Caco-2 (cell line): ENCODE data around the gene DNAJB12. TPM values are rescaled to one million over a fixed set of nuclear protein-coding genes. Genes with fewer than 3 reads are reported as not detected.

ENCODE experiments used
- BruUV-seq: library from RNA; stranded (reverse); fragments of 400-500 nt; replicated peaks from 2 replicates; lab custom pipeline; 2021; lab: Mats Ljungman, UMichigan
- CTCF ChIA-PET: fragments of 300-600 bp; sonication (Branson Sonifier 250); formaldehyde crosslinking; loops from one replicate; lab custom pipeline; 2022; ENCODE audit warnings: antibody characterized with exemption; lab: Charles Lee
- POLR2A ChIA-PET: fragments of 300-600 bp; sonication (Branson Sonifier 250); formaldehyde crosslinking; loops from one replicate; lab custom pipeline; 2022; ENCODE audit warnings: antibody characterized with exemption; lab: Charles Lee
- DNase-seq, 2 experiments: peaks; one replicate each; pipeline versions ENCODE4 v3.0.0 to v3.0.0-alpha.2; 2020 to 2022
- H3K27me3 ChIP-seq: replicated peaks from 2 replicates; pipeline ENCODE4 v1.6.0; 2011; ENCODE audit warnings: low read length; ENCODE audit not compliant: control insufficient read depth, insufficient read depth
- H3K36me3 ChIP-seq: 2 replicates; pipeline ENCODE4 v1.5.1; 2011; ENCODE audit warnings: low read length; ENCODE audit not compliant: control insufficient read depth, insufficient read depth
- H3K4me1 ChIP-seq: fragments of 250-450 bp; sonication (Bioruptor Pico); 2 replicates; pipeline ENCODE4 v1.5.1; 2020; ENCODE audit warnings: mild to moderate bottlenecking
- H3K4me3 ChIP-seq: 2 replicates; pipeline ENCODE4 v1.5.1; 2011; ENCODE audit warnings: low read depth, mild to moderate bottlenecking, control low read depth, low read length
- H3K9me3 ChIP-seq: fragments of 250-450 bp; sonication (Bioruptor Pico); 2 replicates; pipeline ENCODE4 v1.5.1; 2020; ENCODE audit warnings: mild to moderate bottlenecking, moderate library complexity
- H3K27ac Mint-ChIP-seq: one replicate; pipeline ENCODE4 v1.8.0; 2022; ENCODE audit warnings: mixed read lengths; ENCODE audit not compliant: unreplicated experiment
- H3K27me3 Mint-ChIP-seq: one replicate; pipeline ENCODE4 v1.8.0; 2022; ENCODE audit warnings: mixed read lengths; ENCODE audit not compliant: insufficient read depth, unreplicated experiment
- H3K36me3 Mint-ChIP-seq: one replicate; pipeline ENCODE4 v1.8.0; 2022; ENCODE audit warnings: mild to moderate bottlenecking, mixed read lengths; ENCODE audit not compliant: insufficient read depth, unreplicated experiment
- H3K4me1 Mint-ChIP-seq: one replicate; pipeline ENCODE4 v1.8.0; 2022; ENCODE audit warnings: low read depth, mixed read lengths; ENCODE audit not compliant: unreplicated experiment
- H3K4me3 Mint-ChIP-seq: one replicate; pipeline ENCODE4 v1.8.0; 2022; ENCODE audit warnings: mild to moderate bottlenecking, moderate library complexity, mixed read lengths; ENCODE audit not compliant: unreplicated experiment
- H3K9me3 Mint-ChIP-seq: one replicate; pipeline ENCODE4 v1.8.0; 2022; ENCODE audit warnings: mixed read lengths; ENCODE audit not compliant: unreplicated experiment
- CTCF ChIP-seq, 2 experiments: fragments of 200-600 bp in 1 of 2; IDR thresholded peaks; 1 replicate in 1 of 2; 2 replicates in 1 of 2; pipeline versions ENCODE4 v1.5.1 to v1.8.0; 2011 to 2022; ENCODE audit warnings: antibody characterized with exemption in 1 of 2, control low read depth in 1 of 2, inconsistent platforms in 1 of 2, low read depth in 1 of 2, low read length in 1 of 2, mild to moderate bottlenecking in 1 of 2, moderate library complexity in 1 of 2; ENCODE audit not compliant: insufficient read depth in 1 of 2, severe bottlenecking in 1 of 2, unreplicated experiment in 1 of 2
- intact Hi-C: fragments of 100-400 bp; cut with micrococcal nuclease; formaldehyde crosslinking; loops from one replicate; pipeline ENCODE4 v1.10.0; 2022; ENCODE audit not compliant: unreplicated experiment
- total RNA-seq: library from RNA; stranded (reverse); gene quantifications from 2 replicates; pipeline ENCODE4 v1.2.3, GENCODE V29; 2022

DNAJB12 gene
- total RNA-seq, 1 experiment from 2014 or later = 56.0 TPM

GRCh38 chr10:72295330-72295910 lies 59.3 kb downstream of the DNAJB12 start:
- POLR2A ChIA-PET = interaction anchor here (0.6 to 1.1 kb wide), 3 partner anchors 20 to 79 kb away, joined by 3 to 6 read pairs (median 4); no protein-coding TSS in a partner anchor
- Histone ChIP-seq H3K36me3 (no peaks in the 10 kb centered on the region), H3K4me3 (no peak overlapping the region), H3K9me3 (no peaks in the 10 kb centered on the region), H3K27me3 (no peaks in the 10 kb centered on the region), H3K4me1 (peaks cover 20% of the 10 kb centered on the region)
- CTCF ChIA-PET = no interaction called here
- no peaks in the 10 kb centered on the region for H3K9me3 Mint-ChIP-seq
- BruUV-seq = no TSS peak
- peak overlapping the region; percentile 18 for H3K27ac Mint-ChIP-seq
- no peak overlapping the region for H3K4me3 Mint-ChIP-seq
- H3K27me3 Mint-ChIP-seq = no peaks in the 10 kb centered on the region
- DNase-seq = no peak
- peaks cover 14% of the 10 kb centered on the region for H3K36me3 Mint-ChIP-seq
- peaks cover 21% of the 10 kb centered on the region for H3K4me1 Mint-ChIP-seq
- no peak for TF ChIP-seq CTCF (IDR thresholded peaks at IDR 0.05; ENCODE audit: insufficient read depth in 1 of 2, low read depth in 1 of 2, low read length in 1 of 2, severe bottlenecking in 1 of 2, unreplicated experiment in 1 of 2)
- intact Hi-C loops = no loop called here

- TF ChIP-seq CTCF (IDR thresholded peaks at IDR 0.05; ENCODE audit: insufficient read depth in 1 of 2, low read depth in 1 of 2, low read length in 1 of 2, severe bottlenecking in 1 of 2, unreplicated experiment in 1 of 2) = no peak
- BruUV-seq = no TSS peak
- Mint-ChIP-seq H3K27me3 (no peaks in the 10 kb centered on the region), H3K4me1 (peaks cover 6% of the 10 kb centered on the region), H3K36me3 (peaks cover 1% of the 10 kb centered on the region), H3K9me3 (no peaks in the 10 kb centered on the region), H3K27ac (peak overlapping the region; percentile 28), H3K4me3 (no peak overlapping the region)
- POLR2A ChIA-PET = interaction anchor here (1.2 kb wide), 1 partner anchor 19 kb away, joined by 3 read pairs; no protein-coding TSS in a partner anchor
- Histone ChIP-seq H3K36me3 (no peaks in the 10 kb centered on the region), H3K9me3 (no peaks in the 10 kb centered on the region), H3K4me3 (no peak overlapping the region), H3K4me1 (0 out of 2 replicates have a peak, but pooled peaks cover 6% of the 10 kb centered on the region), H3K27me3 (no peaks in the 10 kb centered on the region)
- DNase-seq = no peak
- CTCF ChIA-PET = no interaction called here
- intact Hi-C loops = no loop called here
Observed at GRCh38 chr10:72292223-72292691, 62.5 kb downstream of the DNAJB12 start.

GRCh38 chr10:72291019-72291532 lies 63.6 kb downstream of the DNAJB12 start:
- POLR2A ChIA-PET = interaction anchor here (0.8 kb wide), 1 partner anchor 18 kb away, joined by 4 read pairs; no protein-coding TSS in a partner anchor

More at GRCh38 chr10:72291019-72291532, 63.6 kb downstream of the DNAJB12 start:
- no peaks in the 10 kb centered on the region for H3K27me3 ChIP-seq
- H3K27me3 Mint-ChIP-seq = no peaks in the 10 kb centered on the region
- no peaks in the 10 kb centered on the region for H3K9me3 Mint-ChIP-seq
- no TSS peak for BruUV-seq
- no peaks in the 10 kb centered on the region for H3K4me1 ChIP-seq
- no peaks in the 10 kb centered on the region for H3K9me3 ChIP-seq
- no peak for TF ChIP-seq CTCF (IDR thresholded peaks at IDR 0.05; ENCODE audit: insufficient read depth in 1 of 2, low read depth in 1 of 2, low read length in 1 of 2, severe bottlenecking in 1 of 2, unreplicated experiment in 1 of 2)
- DNase-seq = no peak
- no peaks in the 10 kb centered on the region for H3K36me3 ChIP-seq
- CTCF ChIA-PET = interaction anchor here (1.0 kb wide), 1 partner anchor 242 kb away, joined by 3 read pairs; no protein-coding TSS in a partner anchor
- H3K4me3 Mint-ChIP-seq = no peak overlapping the region
- H3K27ac Mint-ChIP-seq = no peak overlapping the region
- no peak overlapping the region for H3K4me3 ChIP-seq
- no peaks in the 10 kb centered on the region for H3K36me3 Mint-ChIP-seq
- intact Hi-C loops = no loop called here
- peaks cover 18% of the 10 kb centered on the region for H3K4me1 Mint-ChIP-seq
